ENCODE measurements around the gene FAM169A. TPM values are rescaled to one million over a fixed set of nuclear protein-coding genes. Genes with fewer than 3 reads are reported as not detected.

FAM169A gene
- total and polyA plus RNA-seq, 12 donors = 1.7 to 36.4 (median 7.4) TPM

DNA sequence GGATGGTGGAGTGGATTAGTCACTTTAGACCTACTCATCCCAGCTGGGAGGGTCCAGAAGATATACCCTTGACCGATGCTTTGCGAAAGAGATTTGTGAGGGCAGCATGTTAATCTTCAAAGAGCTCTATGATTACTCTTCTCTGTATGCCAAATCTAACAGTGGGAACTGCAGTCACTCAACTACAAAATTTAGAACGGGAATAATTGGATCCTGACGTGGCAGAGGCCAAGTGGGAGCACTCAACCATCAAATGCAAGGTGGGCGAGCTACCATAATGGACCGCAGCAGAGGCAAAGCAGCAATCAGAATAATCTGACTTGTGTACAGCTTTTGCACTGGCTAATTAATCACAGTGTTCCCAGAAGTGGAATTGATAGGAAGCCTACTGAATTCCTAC, 78.8 kb downstream of the FAM169A start:
- no peaks in the 10 kb centered on the region for H3K4me1 ChIP-seq (replicated peaks in 1 of 2)
- H3K27me3 ChIP-seq = no peaks in the 10 kb centered on the region
- no peak overlapping the region for H3K27ac ChIP-seq
- H3K36me3 ChIP-seq (replicated peaks in 1 of 2) = no peaks in the 10 kb centered on the region
- no peak overlapping the region for H3K4me3 ChIP-seq
- DNase-seq = no peak
- H3K9me3 ChIP-seq (replicated peaks in 1 of 3) = no peaks in the 10 kb centered on the region
- 92 to 96% (median 94%) methylated on average over 6 of the region's 6 CpGs for WGBS, 4 donors
- intact Hi-C loops (cut with DNase I) = no loop called here
- no peak for TF ChIP-seq POLR2A (IDR thresholded peaks at IDR 0.05)
- TF ChIP-seq, protein P1, sequence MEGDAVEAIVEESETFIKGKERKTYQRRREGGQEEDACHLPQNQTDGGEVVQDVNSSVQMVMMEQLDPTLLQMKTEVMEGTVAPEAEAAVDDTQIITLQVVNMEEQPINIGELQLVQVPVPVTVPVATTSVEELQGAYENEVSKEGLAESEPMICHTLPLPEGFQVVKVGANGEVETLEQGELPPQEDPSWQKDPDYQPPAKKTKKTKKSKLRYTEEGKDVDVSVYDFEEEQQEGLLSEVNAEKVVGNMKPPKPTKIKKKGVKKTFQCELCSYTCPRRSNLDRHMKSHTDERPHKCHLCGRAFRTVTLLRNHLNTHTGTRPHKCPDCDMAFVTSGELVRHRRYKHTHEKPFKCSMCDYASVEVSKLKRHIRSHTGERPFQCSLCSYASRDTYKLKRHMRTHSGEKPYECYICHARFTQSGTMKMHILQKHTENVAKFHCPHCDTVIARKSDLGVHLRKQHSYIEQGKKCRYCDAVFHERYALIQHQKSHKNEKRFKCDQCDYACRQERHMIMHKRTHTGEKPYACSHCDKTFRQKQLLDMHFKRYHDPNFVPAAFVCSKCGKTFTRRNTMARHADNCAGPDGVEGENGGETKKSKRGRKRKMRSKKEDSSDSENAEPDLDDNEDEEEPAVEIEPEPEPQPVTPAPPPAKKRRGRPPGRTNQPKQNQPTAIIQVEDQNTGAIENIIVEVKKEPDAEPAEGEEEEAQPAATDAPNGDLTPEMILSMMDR (IDR thresholded peaks at IDR 0.05) = no peak

DNA sequence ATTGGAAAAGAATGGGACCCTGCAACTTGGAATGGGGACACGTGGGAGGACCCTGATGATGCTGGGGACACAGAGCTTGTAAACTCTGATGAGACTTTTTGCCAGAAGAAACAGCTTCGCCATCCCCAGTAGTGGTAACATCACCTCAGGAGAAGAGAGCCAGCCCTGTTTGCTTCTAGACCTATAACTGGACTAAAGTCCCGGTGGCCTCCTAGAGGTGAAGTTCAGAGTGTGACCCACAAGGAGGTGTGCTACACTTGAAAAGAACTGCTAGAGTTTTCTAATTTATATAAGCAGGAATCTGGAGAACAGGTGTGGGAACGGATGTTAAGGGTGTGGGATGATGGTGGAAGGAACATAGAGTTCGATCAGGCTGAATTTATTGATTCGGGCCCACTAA, 79.3 kb downstream of the FAM169A start:
- Histone ChIP-seq H3K9me3 (replicated peaks in 1 of 3) (no peaks in the 10 kb centered on the region), H3K36me3 (replicated peaks in 1 of 2) (no peaks in the 10 kb centered on the region), H3K27ac (no peak overlapping the region), H3K27me3 (no peaks in the 10 kb centered on the region), H3K4me3 (no peak overlapping the region), H3K4me1 (replicated peaks in 1 of 2) (no peaks in the 10 kb centered on the region)
- no peak for DNase-seq
- TF ChIP-seq, protein P1 (IDR thresholded peaks at IDR 0.05) = no peak
- no peak for TF ChIP-seq POLR2A (IDR thresholded peaks at IDR 0.05)
- WGBS, 4 donors = 93 to 95% (median 95%) methylated on average over 6 of the region's 6 CpGs
- intact Hi-C loops (cut with DNase I) = no loop called here

DNA sequence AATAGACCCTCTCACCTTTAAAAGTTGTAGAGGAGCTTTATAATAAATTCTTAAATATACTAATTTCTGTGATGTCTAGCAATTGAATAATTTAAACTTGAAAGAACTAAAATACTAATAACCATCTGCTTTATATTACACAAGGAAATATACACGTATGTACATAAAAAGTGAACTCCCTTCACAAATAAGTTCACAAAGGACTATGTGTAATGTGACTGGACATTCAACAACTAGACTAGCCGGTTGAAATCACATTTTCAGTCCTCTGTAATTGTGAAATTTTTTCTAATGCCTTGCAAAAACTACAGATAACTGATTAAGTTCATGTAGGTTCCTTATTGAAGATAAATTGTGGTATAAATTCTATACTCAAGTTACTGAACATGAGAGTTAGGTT, 87.6 kb downstream of the FAM169A start:
- H3K36me3 ChIP-seq (replicated peaks in 1 of 2) = peaks cover 0 to 36% of the 10 kb centered on the region in 2 donors
- no peak overlapping the region for H3K27ac ChIP-seq
- WGBS, 4 donors = 88 to 93% (median 91%) methylated on average over 2 of the region's 2 CpGs
- no peaks in the 10 kb centered on the region for H3K27me3 ChIP-seq
- H3K4me1 ChIP-seq (replicated peaks in 1 of 2) = no peaks in the 10 kb centered on the region
- intact Hi-C loops (cut with DNase I) = no loop called here
- DNase-seq = no peak
- TF ChIP-seq, protein P1 (IDR thresholded peaks at IDR 0.05) = no peak
- TF ChIP-seq POLR2A (IDR thresholded peaks at IDR 0.05) = no peak
- no peak overlapping the region for H3K4me3 ChIP-seq
- no peaks in the 10 kb centered on the region for H3K9me3 ChIP-seq (replicated peaks in 1 of 3)

DNA sequence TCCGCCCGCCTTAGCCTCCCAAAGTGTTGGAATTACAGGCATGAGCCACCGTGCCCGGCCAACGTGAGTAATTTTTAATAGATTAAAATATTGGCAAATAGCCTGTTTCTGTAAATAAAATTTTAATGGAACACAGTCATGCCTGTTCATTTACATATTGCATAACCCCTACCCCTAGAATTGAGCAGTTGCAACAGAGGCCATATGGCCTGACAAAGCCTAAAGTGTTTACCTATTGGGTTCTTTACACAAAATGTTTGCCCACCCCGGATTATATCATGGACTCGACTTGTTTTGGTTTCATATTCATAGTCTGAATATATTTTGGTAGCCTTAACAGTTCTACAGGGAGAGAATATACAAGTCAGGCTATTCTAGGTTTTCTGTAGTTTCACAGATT, 93.8 kb downstream of the FAM169A start:
- TF ChIP-seq POLR2A (IDR thresholded peaks at IDR 0.05) = no peak
- TF ChIP-seq, protein P1 (IDR thresholded peaks at IDR 0.05) = no peak
- Histone ChIP-seq H3K4me1 (replicated peaks in 1 of 2) (peaks cover 0 to 11% of the 10 kb centered on the region in 2 donors), H3K9me3 (replicated peaks in 1 of 3) (no peaks in the 10 kb centered on the region), H3K27ac (no peak overlapping the region), H3K4me3 (no peak overlapping the region), H3K36me3 (replicated peaks in 1 of 2) (peaks cover 0 to 81% of the 10 kb centered on the region in 2 donors), H3K27me3 (no peaks in the 10 kb centered on the region)
- no peak for DNase-seq
- intact Hi-C loops (cut with DNase I) = no loop called here
- WGBS, 4 donors = 80 to 91% (median 85%) methylated on average over 7 of the region's 7 CpGs

Data from adrenal gland (tissue), 12 donors.